ENCODE results near the gene GLIPR1L1. TPM values are rescaled to one million over a fixed set of nuclear protein-coding genes. Genes with fewer than 3 reads are reported as not detected.

The GLIPR1L1 gene
- total RNA-seq (ENCODE audit: low replicate concordance) = not detected in 2 replicates

DNA sequence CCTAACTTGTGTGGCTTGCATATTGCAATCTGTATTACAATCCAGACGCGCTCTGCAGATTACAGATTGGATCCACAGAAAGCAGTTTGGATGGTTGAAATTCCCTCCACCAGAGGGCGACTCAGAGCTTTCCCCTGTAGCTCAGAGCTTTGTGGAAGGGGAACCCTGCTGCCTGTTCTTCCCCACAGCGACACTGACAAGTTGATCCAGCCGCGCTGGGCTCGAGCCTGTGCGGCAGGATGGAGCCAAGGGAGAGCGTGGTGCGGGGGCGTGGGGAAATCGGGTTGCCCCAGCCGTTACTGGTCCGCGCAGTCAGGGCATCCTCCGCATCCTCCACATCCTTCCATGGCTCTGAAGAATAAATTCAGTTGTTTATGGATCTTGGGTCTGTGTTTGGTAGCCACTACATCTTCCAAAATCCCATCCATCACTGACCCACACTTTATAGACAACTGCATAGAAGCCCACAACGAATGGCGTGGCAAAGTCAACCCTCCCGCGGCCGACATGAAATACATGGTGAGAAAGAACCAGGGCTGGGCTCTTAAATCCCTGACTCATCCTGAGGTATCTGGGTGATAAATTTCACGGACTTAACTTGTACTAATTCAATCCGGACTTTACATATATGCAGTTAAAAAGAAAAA, at the start of gene GLIPR1L1:
GLIPR1L1 (plus strand) TSS at position 287 of the 647 bp plus-strand sequence; CDS start at position 346, 59 bp downstream.
- peak within 1 kb of the TSS; percentile 72 for H3K4me3 ChIP-seq (ENCODE audit: low read depth, low read length)
- TF ChIP-seq, protein P1, sequence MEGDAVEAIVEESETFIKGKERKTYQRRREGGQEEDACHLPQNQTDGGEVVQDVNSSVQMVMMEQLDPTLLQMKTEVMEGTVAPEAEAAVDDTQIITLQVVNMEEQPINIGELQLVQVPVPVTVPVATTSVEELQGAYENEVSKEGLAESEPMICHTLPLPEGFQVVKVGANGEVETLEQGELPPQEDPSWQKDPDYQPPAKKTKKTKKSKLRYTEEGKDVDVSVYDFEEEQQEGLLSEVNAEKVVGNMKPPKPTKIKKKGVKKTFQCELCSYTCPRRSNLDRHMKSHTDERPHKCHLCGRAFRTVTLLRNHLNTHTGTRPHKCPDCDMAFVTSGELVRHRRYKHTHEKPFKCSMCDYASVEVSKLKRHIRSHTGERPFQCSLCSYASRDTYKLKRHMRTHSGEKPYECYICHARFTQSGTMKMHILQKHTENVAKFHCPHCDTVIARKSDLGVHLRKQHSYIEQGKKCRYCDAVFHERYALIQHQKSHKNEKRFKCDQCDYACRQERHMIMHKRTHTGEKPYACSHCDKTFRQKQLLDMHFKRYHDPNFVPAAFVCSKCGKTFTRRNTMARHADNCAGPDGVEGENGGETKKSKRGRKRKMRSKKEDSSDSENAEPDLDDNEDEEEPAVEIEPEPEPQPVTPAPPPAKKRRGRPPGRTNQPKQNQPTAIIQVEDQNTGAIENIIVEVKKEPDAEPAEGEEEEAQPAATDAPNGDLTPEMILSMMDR (IDR thresholded peaks at IDR 0.05; ENCODE audit: insufficient read depth, low read length) = peak; percentile 84
- peak; percentile 96 for DNase-seq (ENCODE audit: low read depth)

DNA sequence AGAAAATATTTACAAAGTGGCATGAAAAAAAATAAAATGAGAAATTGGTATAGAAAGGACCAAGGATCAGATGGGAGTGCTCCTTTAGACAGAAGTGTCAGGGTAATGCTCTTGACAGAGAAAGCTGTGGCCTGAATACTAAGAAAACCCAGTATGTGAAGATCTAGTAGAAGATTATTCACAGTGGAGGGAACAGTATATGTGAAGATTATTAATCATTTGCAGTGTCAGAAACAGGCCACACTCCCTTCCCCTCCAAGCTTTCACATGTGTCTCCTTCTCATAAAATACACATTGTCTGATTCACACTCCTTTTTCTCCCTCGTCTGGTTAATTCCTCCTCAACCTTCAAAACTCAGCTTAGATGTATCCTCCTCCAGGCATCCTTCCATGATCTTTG, 45.6 kb upstream of the GLIPR1L1 start:
- DNase-seq (ENCODE audit: low read depth) = no peak
- TF ChIP-seq, protein P1 (IDR thresholded peaks at IDR 0.05; ENCODE audit: insufficient read depth, low read length) = no peak
- no peak overlapping the region for H3K4me3 ChIP-seq (ENCODE audit: low read depth, low read length)

DNA sequence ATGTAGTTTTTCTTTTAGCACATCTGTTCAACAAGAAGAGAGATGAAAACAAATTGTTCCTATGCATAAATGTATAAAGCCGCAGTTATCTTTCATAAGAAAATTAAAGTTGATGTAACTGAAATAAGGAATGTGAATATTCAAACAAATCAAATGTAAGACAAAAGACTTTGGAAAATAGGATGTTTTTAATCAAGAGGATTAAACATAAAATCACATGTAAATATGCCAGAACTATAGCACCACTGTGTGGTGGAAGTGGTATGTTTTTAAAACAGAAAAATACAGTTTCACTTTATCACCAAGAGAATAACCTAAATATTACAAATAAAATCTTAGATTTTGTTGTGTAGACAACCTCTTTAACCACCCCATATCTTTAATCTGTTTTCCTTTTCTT, 44.7 kb upstream of the GLIPR1L1 start:
- DNase-seq (ENCODE audit: low read depth) = peak; percentile 59

GRCh38 chr12:75291014-75291413, 43.5 kb upstream of the GLIPR1L1 start:
- no peak overlapping the region for H3K4me3 ChIP-seq (ENCODE audit: low read depth, low read length)
- TF ChIP-seq, protein P1 (IDR thresholded peaks at IDR 0.05; ENCODE audit: insufficient read depth, low read length) = no peak
- DNase-seq (ENCODE audit: low read depth) = no peak

More for the DNA sequence above, 44.7 kb upstream of the GLIPR1L1 start:
- TF ChIP-seq, protein P1 (IDR thresholded peaks at IDR 0.05; ENCODE audit: insufficient read depth, low read length) = peak; percentile 47
- H3K4me3 ChIP-seq (ENCODE audit: low read depth, low read length) = no peak overlapping the region

DNA sequence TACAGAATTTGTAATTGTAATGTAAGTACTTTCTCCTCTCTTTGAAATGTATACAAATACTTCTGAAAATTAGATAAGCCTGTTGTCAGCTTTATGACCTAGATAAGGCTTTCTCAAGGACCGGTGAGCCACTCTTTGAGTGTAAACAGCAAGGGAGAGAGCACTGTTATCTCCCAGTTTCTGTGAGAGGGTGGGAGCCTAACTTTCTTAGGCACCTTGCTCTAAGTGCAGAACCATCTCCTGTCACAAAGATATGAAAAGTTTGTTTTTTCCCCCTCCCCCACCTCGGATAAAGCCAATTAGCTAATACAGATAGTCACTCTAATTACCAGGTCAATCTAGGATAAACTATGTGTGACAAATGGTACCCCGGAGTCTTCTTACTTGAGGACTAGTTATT, 40.1 kb upstream of the GLIPR1L1 start:
- TF ChIP-seq, protein P1 (IDR thresholded peaks at IDR 0.05; ENCODE audit: insufficient read depth, low read length) = no peak
- DNase-seq (ENCODE audit: low read depth) = no peak
- no peak overlapping the region for H3K4me3 ChIP-seq (ENCODE audit: low read depth, low read length)

- H3K4me3 ChIP-seq (ENCODE audit: low read depth, low read length) = no peak overlapping the region
- TF ChIP-seq, protein P1 (IDR thresholded peaks at IDR 0.05; ENCODE audit: insufficient read depth, low read length) = no peak
- no peak for DNase-seq (ENCODE audit: low read depth)
Observed at GRCh38 chr12:75294797-75295196, 39.7 kb upstream of the GLIPR1L1 start.

GRCh38 chr12:75302225-75302624, 32.2 kb upstream of the GLIPR1L1 start:
- TF ChIP-seq, protein P1 (IDR thresholded peaks at IDR 0.05; ENCODE audit: insufficient read depth, low read length) = no peak
- H3K4me3 ChIP-seq (ENCODE audit: low read depth, low read length) = no peak overlapping the region
- no peak for DNase-seq (ENCODE audit: low read depth)
